ENCODE results near the gene ACAN.
A peak's percentile ranks its signal among the peaks of the same experiment; 100 is the strongest.

Gene ACAN

DNA sequence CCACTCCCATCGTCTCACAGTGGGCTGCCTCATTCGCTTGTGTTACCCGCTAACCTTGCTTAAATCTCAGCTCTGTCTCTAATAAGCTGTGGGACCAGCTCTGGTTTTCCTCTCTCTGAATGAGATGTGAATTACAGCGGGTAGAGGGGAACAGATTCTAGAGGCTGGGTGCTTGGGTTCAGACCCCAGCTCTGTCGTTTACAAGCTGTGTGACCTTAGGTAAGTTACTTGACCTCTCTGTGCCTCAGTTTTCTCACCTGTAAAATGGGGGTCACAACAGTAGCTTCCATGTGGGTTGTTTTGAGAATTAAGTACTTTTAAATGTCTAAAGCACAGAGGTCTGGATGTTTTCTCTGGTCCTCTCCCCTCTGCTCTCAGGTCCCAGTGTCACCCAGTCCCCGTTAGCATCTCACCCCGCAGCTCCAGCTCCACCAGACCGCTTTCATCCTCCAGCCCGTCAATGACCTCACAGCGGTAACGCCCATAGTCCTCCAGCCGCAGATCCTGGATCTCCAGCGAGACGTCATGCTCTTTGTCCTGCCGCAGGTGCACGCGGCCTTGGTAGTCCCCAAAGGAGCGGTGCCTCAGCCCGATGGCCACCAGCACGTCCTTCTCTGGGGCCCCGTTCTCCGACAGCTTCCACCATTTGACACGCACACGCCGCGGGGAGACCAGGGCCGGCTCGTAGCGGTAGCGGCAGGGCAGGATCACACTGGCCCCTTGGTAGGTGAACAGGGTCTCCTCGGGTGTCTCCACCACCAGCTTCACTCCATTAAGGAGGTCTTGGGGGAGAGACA is 77.9 kb downstream of the ACAN start:
- no peak for DNase-seq

DNA sequence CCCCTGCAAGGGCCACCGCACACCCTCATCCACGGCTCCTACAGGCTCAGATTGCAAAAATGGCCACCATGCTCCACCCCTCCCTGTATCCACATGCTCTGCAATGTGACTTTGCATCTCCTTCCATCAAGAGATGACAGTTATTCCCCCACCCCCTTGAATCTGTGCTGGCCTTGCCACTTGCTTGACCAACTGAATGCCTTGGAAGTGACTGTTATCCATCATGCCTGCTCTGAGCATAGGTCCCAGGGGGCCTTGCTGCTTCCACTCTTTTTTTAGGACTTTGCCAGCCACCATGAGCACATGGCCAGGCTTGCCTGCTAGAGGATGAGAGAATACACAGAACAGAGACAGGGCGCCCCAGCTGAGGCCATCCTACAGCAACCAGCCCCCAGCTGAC is 78.5 kb downstream of the ACAN start:
- no peak for DNase-seq

DNA sequence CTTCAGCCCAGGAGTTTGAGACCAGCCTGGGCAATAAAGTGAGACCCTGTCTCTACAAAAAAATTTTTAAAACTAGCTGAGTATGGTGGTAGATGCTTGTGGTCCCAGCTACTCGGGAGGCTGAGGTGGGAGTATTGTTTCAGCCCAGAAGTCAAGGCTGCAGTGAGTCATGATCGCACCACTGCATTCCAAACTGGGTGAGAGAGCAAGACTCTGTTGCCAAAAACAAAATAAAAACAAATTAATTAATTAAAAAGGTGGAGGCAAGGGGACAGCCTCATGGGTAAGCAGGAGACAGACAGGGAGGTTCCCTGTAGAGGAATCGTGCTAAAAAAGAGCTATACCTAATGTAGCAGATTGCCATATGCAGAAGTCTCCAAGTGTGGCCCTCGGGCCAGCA is 79.5 kb downstream of the ACAN start:
- DNase-seq: no peak

DNA sequence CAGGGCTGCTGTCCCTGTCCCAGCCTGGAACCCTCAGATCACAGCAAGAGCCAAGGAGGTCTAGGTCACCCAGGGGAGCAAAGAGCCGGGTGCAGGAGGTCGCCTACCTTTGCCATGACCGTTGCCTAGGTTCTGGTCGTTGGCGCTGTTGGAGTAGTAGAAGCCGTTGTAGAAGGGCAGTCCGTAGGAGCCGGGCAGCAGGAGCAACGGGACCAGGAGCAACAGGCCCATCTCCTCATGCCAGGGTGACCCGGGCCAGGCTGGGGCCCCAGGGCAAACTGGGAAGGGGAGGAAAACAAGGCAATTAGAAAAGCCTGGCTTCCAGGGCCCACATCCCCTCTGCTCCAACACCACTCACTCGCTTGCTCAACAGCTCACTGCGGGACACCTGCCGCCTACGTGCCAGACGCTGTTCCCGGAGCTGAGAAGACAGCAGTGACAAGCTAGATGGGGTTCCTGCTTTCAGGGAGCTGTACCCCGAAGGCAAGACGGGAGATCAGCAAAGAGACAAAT is 83.9 kb downstream of the ACAN start:
- no peak for DNase-seq

DNA sequence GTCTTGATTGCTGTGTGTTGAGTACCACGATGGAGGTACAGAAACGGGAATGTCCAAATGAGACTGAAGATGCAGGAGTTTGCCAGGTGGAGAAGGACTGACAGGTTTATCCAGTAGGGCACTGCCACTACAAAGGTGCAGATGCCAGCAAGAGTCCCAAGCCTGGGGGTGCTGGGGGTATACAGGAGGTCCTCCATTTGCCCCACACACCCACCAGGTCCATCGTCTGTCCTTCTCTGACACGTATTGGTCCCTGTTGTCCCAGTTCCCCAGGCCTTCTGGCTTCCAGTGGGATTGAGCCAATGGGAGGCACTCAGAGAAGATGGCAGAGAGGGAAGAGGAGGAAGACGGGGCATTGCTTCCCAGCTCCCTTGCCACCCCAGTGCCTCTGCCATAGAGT is 85.5 kb downstream of the ACAN start:
- DNase-seq: no peak

DNA sequence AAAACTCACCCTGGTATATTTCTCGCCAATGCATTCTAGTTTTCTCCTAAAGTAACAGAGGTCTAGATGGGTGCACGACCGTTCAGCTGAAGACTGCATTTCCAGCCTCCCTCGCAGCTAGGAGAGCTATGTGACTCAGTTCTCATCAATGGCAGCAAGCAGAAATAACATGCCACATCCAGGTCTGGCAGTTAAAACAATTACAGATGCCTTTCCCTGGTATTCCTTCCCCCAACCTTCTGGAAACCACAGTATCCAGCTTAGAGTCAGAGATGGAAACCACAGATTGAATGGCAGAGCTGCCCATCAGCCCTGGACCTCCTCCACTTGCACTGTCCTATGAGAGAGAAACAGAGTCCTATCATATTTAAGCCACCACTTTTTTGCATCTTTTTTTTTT is 87.3 kb downstream of the ACAN start:
- DNase-seq: no peak

DNA sequence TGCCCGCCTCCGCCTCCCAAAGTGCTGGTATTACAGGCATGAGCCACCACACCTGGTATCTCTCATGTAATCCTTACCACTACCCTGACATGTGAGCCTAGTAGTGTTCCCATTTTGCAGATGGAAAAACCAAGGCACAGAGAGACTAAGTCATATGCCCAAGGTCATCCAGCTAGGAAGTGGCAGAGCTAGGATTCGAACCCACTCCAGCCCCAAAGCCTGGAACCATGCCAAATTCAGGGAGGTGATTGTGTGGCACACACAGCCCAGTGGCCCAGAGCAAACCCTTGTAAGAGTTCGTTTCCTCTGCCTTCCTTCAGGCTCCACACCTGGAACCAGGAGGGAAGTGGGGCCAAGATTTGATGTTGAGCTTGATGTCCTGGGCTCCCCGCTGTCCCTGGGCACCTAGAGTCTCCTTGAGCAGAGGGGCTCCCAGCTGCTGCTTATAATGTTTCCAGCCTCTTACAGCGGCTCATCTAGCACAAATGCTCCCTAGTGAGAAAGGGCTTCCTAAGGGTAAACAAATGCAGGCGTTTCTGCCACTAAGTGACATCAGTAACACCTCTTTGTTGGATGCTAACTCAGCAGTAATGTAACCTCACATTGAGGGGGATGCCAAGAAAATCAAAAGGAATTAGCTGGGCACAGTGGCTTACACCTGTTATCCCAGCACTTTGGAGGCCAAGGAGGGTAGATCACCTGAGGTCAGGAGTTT is 88.5 kb downstream of the ACAN start:
- no peak for DNase-seq

DNA sequence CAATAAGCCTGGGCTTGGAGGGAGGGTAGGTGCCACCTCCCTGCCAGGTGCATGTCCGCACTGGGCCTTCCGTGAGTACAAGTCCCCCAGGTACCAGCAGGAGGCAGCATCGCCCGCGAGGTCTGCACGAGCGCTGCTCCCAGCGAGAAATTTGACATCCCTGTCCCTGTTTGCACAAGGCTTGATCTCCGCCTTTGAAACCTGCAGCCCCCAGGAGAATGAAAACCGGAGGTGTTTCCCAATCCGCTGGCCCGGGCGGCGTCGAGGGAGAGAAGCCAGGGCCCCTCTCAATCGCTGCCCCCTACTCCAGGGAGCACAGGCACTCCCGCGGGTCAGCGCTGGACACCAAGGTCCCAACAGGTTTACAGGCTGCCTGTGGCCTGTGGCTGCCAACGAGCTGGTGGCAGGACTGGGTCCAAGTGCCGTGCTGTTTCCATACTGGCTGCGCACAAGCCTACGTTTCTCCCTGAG is 91.1 kb downstream of the ACAN start:
- DNase-seq: no peak

DNA sequence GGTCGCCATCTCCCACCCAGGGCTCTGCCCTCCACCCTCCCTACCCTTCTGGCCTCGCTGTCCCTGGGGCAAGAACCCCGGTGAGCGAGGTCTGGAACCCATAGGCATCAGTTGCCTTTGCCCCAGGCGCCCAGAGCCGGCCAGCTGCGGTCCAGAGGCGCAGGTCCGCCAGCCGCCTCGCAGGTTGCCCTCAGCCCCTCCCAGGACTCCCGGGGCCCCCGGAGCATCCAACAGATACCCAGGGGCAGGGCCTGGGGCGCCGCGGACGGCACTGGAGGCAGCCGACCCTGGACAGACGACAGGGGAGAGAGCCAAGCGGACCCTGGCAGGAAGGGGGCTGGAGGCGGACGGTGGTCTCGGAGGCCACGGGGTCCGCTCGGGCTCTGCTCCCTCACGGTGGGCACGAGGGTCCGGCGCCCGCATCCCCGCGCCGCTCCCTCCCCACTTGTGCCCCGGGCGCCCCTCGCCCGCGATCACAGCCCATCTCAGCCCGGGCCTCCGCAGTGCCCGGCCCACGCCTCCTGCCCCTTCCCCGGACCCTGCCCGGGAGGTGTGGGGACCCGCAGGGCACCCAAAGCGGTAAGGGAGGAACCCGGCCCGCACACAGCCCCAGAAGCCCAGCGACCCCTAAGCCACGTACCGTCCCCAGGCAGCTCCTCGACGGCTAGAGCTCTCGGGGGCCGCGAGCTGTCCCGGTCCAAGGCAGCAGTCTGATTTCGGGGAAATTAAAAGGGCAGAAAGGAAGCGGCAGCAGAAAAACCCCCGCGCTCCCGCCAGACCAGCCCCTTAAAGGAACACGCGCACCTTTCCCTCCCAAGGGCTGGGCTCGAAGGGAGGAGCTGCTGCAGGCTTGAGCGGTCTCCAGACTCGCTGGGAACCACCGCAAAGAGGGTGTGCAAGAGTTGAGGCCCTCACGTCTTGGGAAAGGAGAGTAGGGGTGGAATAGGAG is 91.9 kb downstream of the ACAN start, which contains the start of gene HAPLN3:
Gene HAPLN3, minus strand, starts transcription at position 726 of the 949 bp plus-strand sequence. CDS start 8,246 bp downstream, outside the sequence.
- DNase-seq: no peak

DNA sequence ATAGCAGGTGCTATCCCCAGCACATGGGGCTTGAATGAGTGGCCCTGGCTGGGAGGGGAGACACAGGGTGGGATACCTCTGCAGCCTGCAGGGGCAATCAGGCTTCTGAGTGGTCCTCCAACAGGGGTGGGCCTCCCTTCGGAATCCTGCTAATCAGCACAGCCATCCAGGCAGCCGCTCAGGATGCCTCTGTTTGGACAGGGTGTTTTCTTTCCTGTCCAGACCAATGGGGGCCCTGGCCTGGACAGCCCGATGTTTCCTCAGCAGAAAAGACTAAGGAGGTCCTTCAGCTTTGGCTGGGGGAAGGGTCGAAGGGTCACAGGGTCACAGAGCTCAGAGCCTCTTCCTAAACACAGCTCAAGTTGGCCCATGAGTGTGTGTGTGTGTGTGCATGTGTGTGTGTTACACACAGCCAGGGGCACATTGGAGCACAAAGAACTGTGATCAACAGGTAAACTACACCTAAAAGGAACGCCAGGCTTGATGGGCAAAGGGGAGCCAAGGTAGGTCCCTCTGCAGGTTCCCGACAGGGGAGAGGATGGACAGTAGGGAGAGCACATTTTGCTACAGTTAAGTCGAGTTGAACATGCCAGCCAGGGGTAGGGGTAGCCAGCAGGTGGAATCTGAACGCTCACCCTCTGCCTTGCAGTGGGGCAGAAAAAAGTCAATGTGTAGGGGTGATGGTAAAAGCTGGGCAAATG is 93.2 kb downstream of the ACAN start:
- DNase-seq: no peak

DNA sequence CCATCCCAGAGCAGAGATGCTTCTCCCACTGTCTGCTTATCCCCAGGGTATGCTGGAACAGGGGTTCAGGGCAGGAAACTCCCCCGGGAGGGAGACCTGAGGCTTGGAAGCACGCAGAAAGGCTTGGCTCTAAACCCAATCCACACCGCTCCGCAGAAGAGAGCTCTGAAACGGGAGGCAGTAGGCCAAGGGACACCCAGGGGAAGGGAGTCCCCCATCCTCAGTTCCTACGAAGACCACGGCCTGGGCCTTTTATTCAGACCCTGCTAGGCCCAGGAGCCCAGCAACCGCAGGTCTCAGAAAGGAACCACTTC is 93.9 kb downstream of the ACAN start:
- DNase-seq: no peak

DNA sequence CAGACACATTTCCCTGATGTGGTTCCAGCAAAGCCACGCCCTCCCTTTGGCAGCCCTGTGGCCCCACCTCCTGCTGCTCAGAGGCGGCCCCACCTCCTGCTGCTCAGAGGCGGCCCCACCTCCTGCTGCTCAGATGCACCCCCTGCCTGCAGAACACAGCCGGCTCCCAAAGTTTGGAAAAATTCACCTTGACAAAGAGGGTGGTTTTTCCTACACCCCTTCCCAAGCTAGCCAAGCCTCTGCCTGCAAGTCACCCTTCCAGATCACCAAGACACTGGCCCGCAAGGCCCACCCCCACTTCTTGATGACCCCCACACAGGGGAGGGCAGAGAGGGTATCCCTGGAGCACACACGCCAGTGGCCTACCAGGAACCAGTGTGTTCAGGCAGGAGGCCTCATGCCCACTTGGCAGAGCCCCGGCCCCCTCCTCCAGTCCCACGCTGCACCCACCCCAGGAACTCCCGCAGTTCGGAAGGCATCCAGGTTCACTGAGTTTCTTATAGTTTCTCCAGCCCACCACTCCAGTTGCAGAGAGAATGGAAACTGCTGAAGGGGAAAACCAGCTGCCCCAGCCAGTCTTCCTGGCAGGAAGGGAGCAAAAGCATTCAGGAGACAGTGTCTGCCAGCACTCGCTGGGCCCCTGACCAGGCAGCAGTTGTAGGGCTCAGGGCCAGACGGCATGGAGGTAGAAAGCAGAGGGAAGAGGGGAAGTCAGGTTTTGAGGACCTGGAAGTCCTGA is 94.4 kb downstream of the ACAN start:
- DNase-seq: peak; percentile 20

DNA sequence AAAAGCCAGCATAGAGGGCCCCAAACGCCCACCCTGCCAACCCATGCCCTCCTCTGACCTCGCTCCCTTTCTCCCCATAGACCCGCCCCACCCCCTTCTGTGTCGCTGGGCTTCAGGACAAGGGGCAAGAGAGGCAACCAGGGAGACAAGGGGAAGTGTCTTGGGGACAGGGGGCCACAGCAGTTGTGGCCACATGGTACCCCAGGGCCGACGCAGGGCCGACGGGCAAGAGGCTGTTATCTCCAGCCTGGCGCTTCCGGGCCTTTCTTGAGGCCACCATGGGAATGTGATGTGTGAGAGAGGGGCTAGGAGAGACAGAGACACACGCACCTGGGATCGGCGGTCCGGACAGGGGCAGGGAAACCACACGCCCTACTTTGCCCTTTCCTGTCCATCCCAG is 95.5 kb downstream of the ACAN start:
- no peak for DNase-seq

DNA sequence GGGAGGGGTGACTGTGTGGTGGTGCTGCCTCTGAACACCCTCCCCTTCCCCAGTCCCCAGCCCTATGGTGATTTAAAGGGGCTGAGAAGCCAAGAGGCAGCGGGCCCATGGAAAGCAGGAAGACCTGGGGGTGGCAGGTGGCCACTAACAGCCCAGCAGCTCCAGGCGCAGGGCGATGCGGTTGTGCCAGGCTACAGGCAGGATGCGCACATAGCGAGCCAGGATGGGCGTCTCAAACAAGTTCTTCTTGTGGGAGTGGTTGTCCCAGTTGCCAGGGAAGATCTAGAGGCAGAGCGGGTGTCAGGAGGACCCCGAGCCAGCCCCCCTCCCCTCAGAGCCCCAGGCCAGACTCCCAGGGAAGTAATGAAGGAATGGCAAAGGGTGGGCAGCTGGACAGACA is 96.0 kb downstream of the ACAN start:
- DNase-seq: no peak

DNA sequence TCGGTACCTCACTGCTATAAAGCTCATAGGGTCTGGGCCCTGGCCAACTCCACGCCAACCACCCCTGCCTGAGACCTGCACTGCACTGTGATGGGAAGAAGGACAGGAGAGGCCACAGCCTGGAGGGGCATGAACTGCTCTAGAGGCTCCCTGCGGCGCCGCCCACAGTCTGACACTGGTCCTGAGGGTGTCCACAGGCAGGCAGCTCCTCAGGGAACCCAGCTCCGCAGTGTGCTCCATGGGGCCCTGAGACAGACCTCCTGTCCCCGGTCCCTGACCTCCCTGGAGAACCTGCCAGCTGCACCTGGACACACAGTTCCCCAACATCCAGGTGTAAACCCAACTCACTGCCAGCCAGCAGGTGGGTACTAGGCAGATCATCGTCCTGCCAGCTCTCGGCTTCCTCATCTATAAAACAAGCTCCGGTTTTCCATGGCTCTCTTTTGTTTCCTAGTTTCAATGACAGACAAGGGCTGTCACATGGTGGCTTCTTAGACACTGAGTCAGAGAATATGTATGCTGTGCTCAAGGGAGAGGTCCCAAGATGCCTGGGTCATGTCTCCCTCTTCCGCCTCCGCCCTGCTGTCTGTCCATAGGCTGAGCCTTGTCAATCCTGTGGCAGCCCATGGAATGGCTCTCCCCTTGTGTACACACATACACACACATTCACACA is 97.2 kb downstream of the ACAN start:
- DNase-seq: no peak

DNA sequence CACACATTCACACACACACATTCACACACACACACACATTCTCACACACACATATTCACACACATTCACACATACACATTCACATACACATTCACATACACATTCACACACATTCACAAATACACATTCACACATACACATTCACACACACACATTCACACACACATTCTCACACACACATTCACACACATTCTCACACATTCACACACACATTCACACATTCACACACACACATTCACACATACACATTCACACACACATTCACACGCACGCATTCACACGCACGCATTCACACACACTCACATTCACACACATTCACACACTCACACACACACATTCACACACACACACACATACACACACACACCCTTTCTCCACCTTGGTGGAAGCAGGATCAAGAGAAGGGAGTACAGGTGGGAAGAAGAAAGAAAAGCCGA is 97.8 kb downstream of the ACAN start:
- DNase-seq: no peak

DNA sequence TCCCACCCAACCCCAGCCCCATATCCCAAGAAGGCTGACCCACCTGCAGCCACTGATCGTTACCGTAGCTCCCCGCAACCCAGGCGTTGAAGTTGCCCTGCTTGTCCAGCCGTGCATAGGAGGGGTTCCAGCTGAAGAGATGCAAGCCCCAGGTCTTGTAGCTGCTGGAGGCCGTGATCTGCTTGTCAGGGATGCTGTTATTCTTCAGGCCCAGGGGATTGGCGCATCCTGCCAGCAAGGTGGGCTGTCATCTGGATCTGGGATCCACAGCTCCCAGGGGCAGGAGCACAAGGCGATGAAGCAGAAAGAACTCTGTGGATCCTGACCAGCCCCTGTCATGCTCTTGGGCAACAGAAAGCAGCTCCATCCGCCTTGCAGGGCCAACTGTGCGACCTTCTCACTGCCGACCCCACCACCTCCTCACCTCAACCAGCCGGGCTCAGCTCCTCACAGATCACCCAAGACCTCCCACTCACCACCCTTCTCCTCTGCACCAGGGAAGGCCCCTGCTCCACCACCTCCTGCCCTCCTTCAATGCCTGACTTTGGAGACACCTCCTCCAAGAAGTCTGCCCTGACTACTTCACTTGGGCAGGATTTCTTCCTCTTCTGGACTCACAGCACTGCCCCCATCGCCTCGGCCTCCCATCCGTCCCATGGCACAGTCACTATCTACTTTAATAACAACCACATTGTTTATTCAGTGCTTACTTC is 98.4 kb downstream of the ACAN start:
- no peak for DNase-seq

DNA sequence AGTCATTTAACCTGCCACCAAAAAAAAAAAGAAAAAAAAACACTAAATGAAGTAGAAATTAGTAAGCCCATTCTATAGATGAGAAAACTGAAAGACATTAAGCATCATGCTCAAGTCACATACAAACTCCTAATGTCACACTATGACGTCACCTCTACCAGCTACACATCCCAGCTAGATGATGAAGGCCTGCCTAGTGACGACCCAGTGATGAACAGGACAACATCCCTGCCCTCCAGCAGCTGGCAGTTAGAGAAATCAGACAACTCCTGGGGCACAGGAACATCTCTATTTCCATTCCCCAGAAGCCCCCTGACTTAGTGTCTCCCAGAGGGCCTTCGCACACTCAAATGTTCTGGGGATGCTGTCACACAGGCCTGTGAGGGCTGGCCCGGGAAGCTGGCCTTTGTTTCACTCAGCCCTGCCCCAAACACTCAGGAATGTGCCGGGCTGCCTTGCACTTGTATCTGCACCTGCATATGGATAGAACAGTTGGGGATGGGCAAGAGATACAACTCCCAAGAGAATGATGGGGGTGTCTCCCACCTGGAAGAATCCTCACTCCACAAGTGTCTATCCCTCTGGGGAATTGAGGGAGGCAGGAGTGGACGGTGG is 99.1 kb downstream of the ACAN start:
- no peak for DNase-seq

DNA sequence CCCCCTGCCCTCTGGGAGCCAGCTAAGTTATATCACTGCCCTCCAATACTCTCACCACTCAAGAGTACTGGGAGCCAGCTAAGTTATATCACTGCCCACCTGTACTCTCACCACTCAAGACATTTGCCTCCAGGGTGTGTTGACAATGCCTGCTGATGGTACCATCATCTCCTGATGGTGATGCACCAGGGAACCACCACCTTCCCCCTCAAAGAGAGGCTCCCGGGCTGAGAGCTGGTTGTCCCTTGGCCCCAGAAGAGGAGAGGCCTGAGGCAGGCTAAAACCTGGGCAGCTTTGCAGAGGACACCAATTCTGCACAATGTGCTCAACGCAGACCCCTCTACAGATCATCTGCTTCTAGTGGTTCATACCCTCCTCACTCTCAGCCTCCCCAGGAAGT is 99.6 kb downstream of the ACAN start:
- DNase-seq: no peak

DNA sequence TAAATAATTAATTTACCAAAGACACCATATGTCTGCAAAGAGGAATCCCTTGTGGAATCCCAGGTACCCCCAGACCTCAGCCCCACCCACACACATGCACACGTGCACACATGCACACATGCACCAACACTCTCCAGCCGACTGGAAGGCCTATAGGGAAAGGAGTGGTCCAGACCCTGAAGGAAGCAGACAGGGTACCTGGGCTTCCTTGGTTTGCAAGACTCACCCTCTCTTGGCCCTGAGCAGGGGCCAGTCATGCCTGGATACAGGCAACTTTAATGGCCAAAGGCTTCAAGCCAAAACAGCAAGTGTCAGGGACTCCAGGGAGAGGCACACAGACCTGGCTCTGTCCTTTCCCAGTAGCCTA is 101.0 kb downstream of the ACAN start:
- no peak for DNase-seq

Data from NCI-H446 treated with DMSO at 0.1 percent for 48 hours (cell line).